Fibroblast of skin of left quadriceps (primary cell): ENCODE measurements around the gene CXCL14.

ENCODE experiments used
- DNase-seq, 2 experiments: peaks; one replicate each; pipeline ENCODE4 v3.0.0-alpha.2; 2013; ENCODE audit warnings: low read depth in 2 of 2

CXCL14 gene

DNA sequence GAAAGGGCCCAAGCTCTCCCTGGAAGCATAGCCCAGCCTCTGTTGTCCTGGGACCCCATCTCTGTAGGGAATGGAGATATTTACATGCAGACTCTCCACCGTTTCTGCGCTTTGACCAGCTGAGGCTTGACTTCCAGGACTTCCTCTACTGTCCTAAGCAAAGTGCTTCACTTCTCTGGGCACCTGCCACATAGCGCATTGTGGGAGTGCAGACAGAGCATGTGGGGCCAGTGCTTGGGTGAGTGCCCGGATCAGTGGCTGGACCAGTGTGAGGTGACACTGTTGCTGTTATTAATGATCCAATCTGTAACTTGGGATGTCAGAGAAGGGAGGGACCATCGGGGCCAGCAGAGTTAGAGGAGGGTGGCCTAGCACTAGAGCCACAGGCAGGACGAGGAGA lies 10.5 kb downstream of the CXCL14 start:
- DNase-seq = no peak

GRCh38 chr5:135567661-135568060 lies 11.1 kb downstream of the CXCL14 start:
- no peak for DNase-seq

DNA sequence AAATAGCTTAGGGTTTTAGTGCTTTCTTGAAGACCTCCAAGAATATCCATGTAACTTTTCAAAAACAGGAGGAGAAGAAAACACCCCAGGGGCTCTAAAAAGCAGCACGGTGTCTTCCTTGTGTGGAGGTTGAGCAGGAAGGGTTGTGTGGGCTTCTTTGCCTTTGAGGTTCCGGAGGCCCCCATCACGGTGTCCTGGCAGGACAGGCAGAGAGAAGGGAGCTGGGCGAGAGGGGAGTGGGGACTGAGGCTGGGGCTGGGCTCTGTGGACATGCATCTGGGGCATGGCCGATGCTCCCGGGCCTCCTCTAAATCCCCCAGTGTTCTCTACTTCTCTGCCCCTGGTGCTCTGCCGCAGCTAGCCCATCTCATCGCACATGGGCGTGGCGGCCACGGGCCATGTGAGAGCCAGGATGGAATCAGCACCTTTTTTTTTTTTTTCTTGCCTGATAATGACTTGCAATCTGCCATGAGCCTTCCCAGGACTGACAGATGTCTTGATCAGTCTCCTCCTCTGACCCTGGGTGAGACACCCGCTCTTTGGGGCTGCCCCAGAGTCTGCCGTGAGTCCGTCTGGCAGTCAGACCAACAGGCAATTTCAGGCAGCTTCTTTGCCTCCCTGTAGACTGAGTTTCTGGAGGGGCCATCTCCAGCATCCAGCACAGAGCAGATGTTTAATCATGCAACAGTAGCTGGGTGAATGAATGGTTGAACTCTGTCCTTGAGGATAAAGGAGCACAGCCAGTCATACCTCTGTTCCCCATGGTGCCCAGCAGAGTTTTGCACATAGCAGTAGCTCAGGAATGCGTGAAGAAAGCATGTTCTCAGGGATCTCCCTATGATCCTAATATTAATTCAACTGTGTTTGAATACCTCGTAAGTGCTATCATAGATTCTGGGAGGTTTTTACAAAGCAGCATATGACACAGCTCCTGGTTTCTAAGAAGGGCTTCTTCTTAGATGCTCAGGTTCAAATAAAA lies 12.1 kb downstream of the CXCL14 start:
- no peak for DNase-seq

- no peak for DNase-seq
Measured at GRCh38 chr5:135565725-135566421, 12.9 kb downstream of the CXCL14 start.

GRCh38 chr5:135565266-135565665 lies 13.5 kb downstream of the CXCL14 start:
- DNase-seq = peak; percentile 41 to 46

DNA sequence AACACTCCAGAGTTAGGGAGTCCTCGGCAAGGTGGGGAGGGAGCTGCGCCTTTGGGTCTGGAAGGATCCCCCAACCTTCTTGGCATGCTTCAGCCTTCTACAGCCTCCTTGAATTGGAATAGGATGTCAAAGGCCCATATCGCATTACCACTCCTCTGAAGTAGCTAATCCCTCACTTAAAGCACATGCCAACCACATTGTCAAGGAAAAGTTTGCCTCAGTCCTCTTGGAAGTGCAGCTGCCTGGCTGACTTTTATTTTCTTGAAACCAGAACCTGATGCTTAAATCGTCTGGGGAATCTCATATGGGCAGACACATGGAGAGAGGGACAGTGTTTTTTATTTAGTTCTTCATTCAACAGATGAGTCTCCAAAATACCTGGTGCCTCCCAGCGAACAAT lies 14.5 kb downstream of the CXCL14 start:
- DNase-seq = no peak

DNA sequence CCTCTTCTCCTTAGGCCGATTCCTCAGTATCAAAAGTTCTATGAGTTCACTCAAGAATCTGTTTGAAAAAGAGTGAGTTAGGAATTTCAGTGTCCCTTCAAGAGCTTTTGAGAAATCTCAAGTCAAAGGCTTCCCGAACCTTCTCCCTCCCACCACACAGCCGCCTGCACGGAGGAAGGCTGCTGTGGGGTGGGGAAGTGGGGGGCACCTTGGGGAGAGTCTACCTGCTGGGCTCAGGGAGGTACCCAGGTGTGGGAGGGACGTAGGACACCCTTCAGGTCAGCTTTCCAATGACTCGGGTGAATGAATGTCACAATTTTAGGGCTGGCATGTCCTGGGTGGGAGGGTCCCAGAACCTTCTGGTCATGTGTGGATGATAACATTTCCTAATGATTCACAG lies 17.5 kb downstream of the CXCL14 start:
- DNase-seq = no peak

DNA sequence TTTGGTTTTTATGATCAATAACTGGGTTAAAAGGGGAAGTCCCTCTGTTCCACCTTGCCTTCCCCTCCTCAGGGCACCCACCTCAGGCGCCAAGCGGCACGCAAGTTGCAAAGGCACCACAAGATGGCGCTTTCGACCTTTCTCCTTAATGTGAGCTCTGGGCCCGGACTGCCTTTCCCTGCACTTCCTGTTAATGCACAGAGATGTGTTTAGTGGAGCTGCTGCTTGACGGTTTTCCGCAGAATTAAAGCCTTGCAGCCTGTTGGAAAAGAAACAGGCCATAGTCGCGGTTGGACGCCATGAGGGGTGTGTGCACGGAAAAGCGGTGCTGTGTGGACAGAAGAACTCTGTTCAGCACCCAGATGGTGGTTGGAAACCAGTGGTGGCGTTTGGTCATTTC lies 17.9 kb downstream of the CXCL14 start:
- DNase-seq = peak; percentile 57 to 58

GRCh38 chr5:135559354-135559753 lies 19.4 kb downstream of the CXCL14 start:
- no peak for DNase-seq

- no peak for DNase-seq
Measured at GRCh38 chr5:135557076-135557838, 21.5 kb downstream of the CXCL14 start.

GRCh38 chr5:135556620-135557019 lies 22.2 kb downstream of the CXCL14 start:
- no peak for DNase-seq

- DNase-seq = no peak
Measured at GRCh38 chr5:135555530-135555929, 23.3 kb downstream of the CXCL14 start.

DNA sequence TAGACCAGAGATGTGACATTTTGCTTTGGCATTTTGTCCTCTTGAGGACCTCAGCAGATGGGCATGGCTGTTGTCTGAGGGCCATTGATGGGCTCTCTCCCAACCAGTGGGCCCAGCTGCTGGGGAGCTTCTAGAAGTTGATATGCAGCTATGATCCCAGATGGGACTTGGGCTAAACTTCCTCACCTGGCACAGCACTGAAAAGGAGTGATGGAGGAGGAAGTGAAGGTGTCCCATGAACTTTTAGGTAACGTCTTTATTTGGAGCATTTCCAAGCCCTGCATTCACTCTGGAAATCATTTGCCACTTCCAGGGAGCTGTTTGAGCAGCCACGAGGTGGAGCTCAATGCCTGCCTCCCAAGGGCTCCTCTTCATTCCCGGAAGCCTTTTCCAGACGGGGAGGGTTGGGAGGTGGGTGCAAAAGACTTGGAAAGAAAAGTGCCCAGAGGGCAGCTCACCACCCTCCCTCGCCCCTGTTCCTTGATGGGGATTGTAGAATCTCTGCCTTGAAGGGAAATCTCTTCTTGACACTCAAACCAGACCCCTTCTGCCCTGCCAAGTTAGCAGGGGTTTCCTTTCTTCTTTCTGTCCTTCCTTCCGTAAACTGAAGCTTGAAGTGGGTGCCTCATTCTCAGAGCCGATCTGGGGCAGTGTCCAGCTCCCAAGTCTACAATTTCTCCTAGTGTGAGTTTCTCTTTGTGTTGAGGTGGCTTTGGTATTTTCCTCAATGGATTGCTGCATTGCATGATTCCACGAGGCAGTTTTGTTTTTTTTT lies 24.9 kb downstream of the CXCL14 start:
- no peak for DNase-seq

DNA sequence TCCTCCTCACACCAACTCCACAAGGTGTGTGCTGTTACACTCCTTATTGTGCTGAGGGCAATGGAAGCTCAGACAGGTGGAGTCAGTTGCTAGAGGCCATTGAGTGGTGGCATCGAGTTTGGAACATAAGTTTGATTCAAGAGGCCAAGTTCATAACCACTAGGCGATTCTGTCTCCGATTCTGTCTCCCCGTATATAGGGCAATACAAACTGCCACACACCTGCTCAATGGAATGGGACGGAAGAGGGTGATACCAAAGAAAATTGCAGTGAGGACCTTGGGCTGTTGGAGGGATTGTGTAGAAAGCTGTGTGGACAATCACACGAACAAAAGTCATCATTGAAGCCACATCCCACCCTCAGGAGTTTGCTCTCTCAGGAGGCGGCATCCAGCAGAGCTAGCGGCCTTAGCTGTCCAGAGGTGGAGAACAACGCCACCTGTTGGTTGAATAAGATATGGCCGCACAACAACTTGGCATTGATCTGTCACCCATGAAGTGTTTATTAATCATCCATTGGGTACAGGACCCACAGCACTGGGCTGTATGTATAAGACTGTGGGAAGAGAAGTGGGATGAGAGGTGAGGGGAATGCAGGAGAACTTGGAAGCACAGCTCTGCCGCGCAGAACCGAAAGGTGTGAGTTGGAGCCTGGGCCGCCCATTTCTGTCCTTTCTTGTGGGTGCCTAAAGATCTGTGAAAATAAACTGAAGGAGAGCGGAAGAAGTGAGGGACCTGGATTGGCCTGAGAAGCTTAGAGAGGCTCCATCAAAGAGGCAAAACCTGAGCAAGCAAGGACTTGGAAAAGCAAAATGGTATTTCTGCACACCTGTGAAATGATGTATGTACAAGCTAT lies 27.0 kb downstream of the CXCL14 start:
- peak; percentile 32 to 39 for DNase-seq

GRCh38 chr5:135549413-135549812 lies 29.4 kb downstream of the CXCL14 start:
- DNase-seq = no peak

GRCh38 chr5:135547590-135548254 lies 31.1 kb downstream of the CXCL14 start:
- DNase-seq = no peak

DNA sequence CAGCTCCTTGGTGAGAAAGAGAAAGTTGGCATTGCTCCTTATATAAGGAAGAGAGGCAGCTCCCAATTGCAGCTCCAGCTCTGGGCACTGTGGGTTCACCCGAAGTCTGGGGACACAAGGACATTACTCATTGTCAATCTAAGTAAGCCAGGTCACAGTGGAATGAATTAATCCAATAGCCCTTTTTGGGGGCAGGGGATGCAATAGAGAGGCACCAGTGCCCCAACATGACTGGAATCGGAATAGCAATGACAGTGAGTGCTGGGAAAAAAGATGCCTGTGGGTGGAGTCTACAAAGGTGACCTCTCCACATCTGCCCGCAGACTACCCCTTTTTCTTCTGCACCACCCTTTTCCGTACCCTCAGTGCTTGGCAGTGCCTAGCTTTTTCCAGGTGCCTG lies 31.9 kb downstream of the CXCL14 start:
- no peak for DNase-seq

GRCh38 chr5:135546101-135546500 lies 32.7 kb downstream of the CXCL14 start:
- no peak for DNase-seq

DNA sequence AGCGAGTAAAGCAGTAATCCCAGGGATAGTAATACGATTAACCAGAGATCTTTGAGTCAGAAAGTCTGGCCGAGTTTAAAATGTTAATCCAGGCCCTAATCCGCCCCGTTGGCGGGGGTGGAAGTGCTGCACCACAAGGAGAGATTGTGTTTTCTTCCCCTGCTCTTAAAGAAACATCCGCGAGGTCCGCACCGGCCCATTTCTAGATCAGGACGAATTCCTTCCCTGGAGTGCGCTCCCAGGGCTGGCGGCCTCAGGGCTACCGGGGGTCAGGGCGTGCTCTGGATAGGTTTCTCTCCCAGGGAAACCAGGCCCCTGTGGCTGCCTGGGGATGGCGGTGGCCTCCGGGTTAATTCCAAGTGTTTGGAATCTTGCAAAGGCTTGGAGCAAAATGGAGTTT lies 33.7 kb downstream of the CXCL14 start:
- no peak for DNase-seq
